Liver (tissue), 9 donors: ENCODE data around the gene CFAP206. TPM values are rescaled to one million over a fixed set of nuclear protein-coding genes. Genes with fewer than 3 reads are reported as not detected.

Source experiments
- DNase-seq: peaks from one replicate; pipeline ENCODE4 v3.0.0-alpha.2; 2017; ENCODE audit warnings: low spot score
- H3K27ac ChIP-seq, 2 donors: one replicate each; pipeline ENCODE4 v1.7.0; 2013; ENCODE audit warnings: inconsistent platforms in 2 of 2, low read length in 2 of 2, control low read depth in 1 of 2, low read depth in 1 of 2, mild to moderate bottlenecking in 1 of 2
- H3K27me3 ChIP-seq, 4 donors: one replicate each; pipeline versions ENCODE4 v1.6.1 to v1.7.0; 2013; ENCODE audit warnings: low read length in 3 of 4, inconsistent platforms in 1 of 4, mild to moderate bottlenecking in 1 of 4, moderate library complexity in 1 of 4; ENCODE audit not compliant: control insufficient read depth in 4 of 4, insufficient read depth in 4 of 4
- H3K36me3 ChIP-seq, 4 donors: one replicate each; pipeline versions ENCODE4 v1.6.1 to v1.7.0; 2013; ENCODE audit warnings: low read length in 3 of 4, mild to moderate bottlenecking in 3 of 4, low read depth in 1 of 4, moderate library complexity in 1 of 4; ENCODE audit not compliant: control insufficient read depth in 4 of 4, insufficient read depth in 3 of 4
- H3K4me1 ChIP-seq, 4 donors: one replicate each; pipeline versions ENCODE4 v1.6.1 to v1.7.0; 2013; ENCODE audit warnings: low read length in 3 of 4, mild to moderate bottlenecking in 3 of 4, moderate library complexity in 1 of 4; ENCODE audit not compliant: control insufficient read depth in 4 of 4, insufficient read depth in 4 of 4
- H3K4me3 ChIP-seq, 3 donors: one replicate each; pipeline versions ENCODE4 v1.6.1 to v1.7.0; 2013; ENCODE audit warnings: low read length in 3 of 3, control low read depth in 1 of 3, low read depth in 1 of 3, mild to moderate bottlenecking in 1 of 3
- H3K9ac ChIP-seq, 2 donors: one replicate each; pipeline ENCODE4 v1.7.0; 2013; ENCODE audit warnings: low read length in 2 of 2, mild to moderate bottlenecking in 2 of 2, moderate library complexity in 2 of 2, control low read depth in 1 of 2, low read depth in 1 of 2
- H3K9me3 ChIP-seq, 4 donors: one replicate each; pipeline versions ENCODE4 v1.6.1 to v1.7.0; 2013; ENCODE audit warnings: low read length in 3 of 4; ENCODE audit not compliant: control insufficient read depth in 4 of 4
- ATF3 ChIP-seq: IDR thresholded peaks from 2 replicates; pipeline ENCODE4 v1.6.1; 2016; ENCODE audit warnings: antibody characterized with exemption
- CTCF ChIP-seq: fragments of 150-350 bp; IDR thresholded peaks from 2 replicates; pipeline ENCODE4 v1.5.1; 2017; ENCODE audit warnings: improper control_type of control experiment, low read depth, low read length; ENCODE audit not compliant: missing input control
- EGR1 ChIP-seq, 2 donors: IDR thresholded peaks; 2 replicates each; pipeline ENCODE4 v1.6.1; 2016 to 2018; ENCODE audit warnings: antibody characterized with exemption in 2 of 2, low read depth in 2 of 2
- FOXA1 ChIP-seq: IDR thresholded peaks from 2 replicates; pipeline ENCODE4 v1.6.1; 2016; ENCODE audit warnings: antibody characterized with exemption
- FOXA2 ChIP-seq: IDR thresholded peaks from 2 replicates; pipeline ENCODE4 v1.6.1; 2016; ENCODE audit warnings: antibody characterized with exemption
- GABPA ChIP-seq, 2 donors: IDR thresholded peaks in 1 of 2; conservative IDR thresholded peaks in 1 of 2; 2 replicates each; pipeline ENCODE4 v1.6.1; 2016; ENCODE audit warnings: antibody characterized with exemption in 2 of 2, mild to moderate bottlenecking in 1 of 2, moderate library complexity in 1 of 2
- HNF4A ChIP-seq, 2 donors: conservative IDR thresholded peaks; 2 replicates each; pipeline ENCODE4 v1.6.1; 2016; ENCODE audit warnings: antibody characterized with exemption in 2 of 2, mild to moderate bottlenecking in 2 of 2
- HNF4G ChIP-seq: IDR thresholded peaks from 2 replicates; pipeline ENCODE4 v1.6.1; 2016; ENCODE audit warnings: antibody characterized with exemption
- JUND ChIP-seq, 2 donors: IDR thresholded peaks; 2 replicates each; pipeline ENCODE4 v1.6.1; 2016; ENCODE audit warnings: antibody characterized with exemption in 2 of 2
- MAX ChIP-seq: IDR thresholded peaks from 2 replicates; pipeline ENCODE4 v1.6.1; 2016; ENCODE audit warnings: antibody characterized with exemption
- NR2F2 ChIP-seq: IDR thresholded peaks from 2 replicates; pipeline ENCODE4 v1.6.1; 2016; ENCODE audit warnings: antibody characterized with exemption
- RAD21 ChIP-seq, 2 donors: IDR thresholded peaks; 2 replicates each; pipeline ENCODE4 v1.6.1; 2016; ENCODE audit warnings: antibody characterized with exemption in 2 of 2, mild to moderate bottlenecking in 2 of 2
- REST ChIP-seq: IDR thresholded peaks from 2 replicates; pipeline ENCODE4 v1.6.1; 2016; ENCODE audit warnings: antibody characterized with exemption, mild to moderate bottlenecking
- RXRA ChIP-seq, 2 donors: IDR thresholded peaks; 2 replicates each; pipeline ENCODE4 v1.6.1; 2017 to 2018; ENCODE audit warnings: antibody characterized with exemption in 2 of 2, mild to moderate bottlenecking in 1 of 2
- SP1 ChIP-seq: IDR thresholded peaks from 2 replicates; pipeline ENCODE4 v1.6.1; 2018; ENCODE audit warnings: antibody characterized with exemption, mild to moderate bottlenecking
- YY1 ChIP-seq: IDR thresholded peaks from 2 replicates; pipeline ENCODE4 v1.6.1; 2016; ENCODE audit warnings: antibody characterized with exemption, mild to moderate bottlenecking
- ZBTB33 ChIP-seq: IDR thresholded peaks from 2 replicates; pipeline ENCODE4 v1.6.1; 2016; ENCODE audit warnings: antibody characterized with exemption
- WGBS: extraction: QIAGEN DNeasy Blood & Tissue Kit; methylation state at CpG from one replicate; pipeline ENCODE4 v1.1.7; 2013; 5-methylcytosine and 5-hydroxymethylcytosine counted together
- polyA plus RNA-seq, 2 donors: library from polyadenylated mRNA; stranded (reverse) in 1 of 2; unstranded in 1 of 2; fragments of 200-250 nt in 1 of 2; fragments of >200 nt in 1 of 2; fragmentation: Nextera tagmentation in 1 of 2; extraction: Ambion mirVana in 1 of 2; gene quantifications; one replicate each; pipeline versions ENCODE4 v1.2.1 to v1.2.3, GENCODE V29; 2013 to 2015
- total RNA-seq, 2 donors: library from RNA; depleted of rRNA; stranded (reverse); fragments of >200 nt; gene quantifications; one replicate each; pipeline ENCODE4 v1.2.3, GENCODE V29; 2014
- donor health status: healthy.
- donor health status: healthy.
- donor health status: healthy.
- donor health status: healthy.
- donor health status: healthy.

Gene CFAP206
- total and polyA plus RNA-seq, 4 donors: 0.08 to 0.42 (median 0.11) TPM; not detected in 1

- H3K27ac ChIP-seq: no peak overlapping the region
- H3K27me3 ChIP-seq: no peaks in the 10 kb centered on the region
- no peak overlapping the region for H3K4me3 ChIP-seq
- no peaks in the 10 kb centered on the region for H3K4me1 ChIP-seq
- H3K9ac ChIP-seq: no peak overlapping the region
- no peaks in the 10 kb centered on the region for H3K36me3 ChIP-seq
- 61% methylated on average over 3 of the region's 3 CpGs for WGBS
- TF ChIP-seq MAX: no peak
- TF ChIP-seq GABPA (IDR thresholded peaks at IDR 0.05 in 1 of 2, conservative IDR thresholded peaks at IDR 0.05 in 1 of 2): no peak
- no peak for TF ChIP-seq EGR1 (IDR thresholded peaks at IDR 0.05; ENCODE audit: low read depth in 2 of 2)
- no peak for TF ChIP-seq NR2F2
- TF ChIP-seq HNF4G: no peak
- TF ChIP-seq HNF4A (conservative IDR thresholded peaks at IDR 0.05): no peak
- no peak for TF ChIP-seq FOXA1
- TF ChIP-seq SP1: no peak
- no peak for TF ChIP-seq REST
- no peak for DNase-seq
- H3K9me3 ChIP-seq: no peaks in the 10 kb centered on the region
Measured at GRCh38 chr6:87430499-87430898, 22.7 kb downstream of the CFAP206 start.

GRCh38 chr6:87431263-87431662 lies 23.5 kb downstream of the CFAP206 start:
- H3K27ac ChIP-seq: no peak overlapping the region
- WGBS: 87% methylated on average over 5 of the region's 5 CpGs
- no peaks in the 10 kb centered on the region for H3K4me1 ChIP-seq
- no peaks in the 10 kb centered on the region for H3K9me3 ChIP-seq
- H3K4me3 ChIP-seq: no peak overlapping the region
- H3K27me3 ChIP-seq: no peaks in the 10 kb centered on the region
- TF ChIP-seq HNF4A (conservative IDR thresholded peaks at IDR 0.05): no peak
- TF ChIP-seq ATF3: no peak
- no peak for TF ChIP-seq RAD21 (IDR thresholded peaks at IDR 0.05)
- TF ChIP-seq NR2F2: no peak
- no peak for TF ChIP-seq MAX
- no peak for TF ChIP-seq RXRA (IDR thresholded peaks at IDR 0.05)
- TF ChIP-seq FOXA2: no peak
- TF ChIP-seq JUND (IDR thresholded peaks at IDR 0.05): no peak
- no peak for TF ChIP-seq FOXA1
- no peak for TF ChIP-seq YY1
- TF ChIP-seq GABPA (IDR thresholded peaks at IDR 0.05 in 1 of 2, conservative IDR thresholded peaks at IDR 0.05 in 1 of 2): no peak
- no peak for TF ChIP-seq CTCF
- TF ChIP-seq ZBTB33: no peak
- H3K36me3 ChIP-seq: no peaks in the 10 kb centered on the region
- no peak for DNase-seq
- H3K9ac ChIP-seq: no peak overlapping the region
